ENCODE measurements around the gene OMP.

The OMP gene

DNA sequence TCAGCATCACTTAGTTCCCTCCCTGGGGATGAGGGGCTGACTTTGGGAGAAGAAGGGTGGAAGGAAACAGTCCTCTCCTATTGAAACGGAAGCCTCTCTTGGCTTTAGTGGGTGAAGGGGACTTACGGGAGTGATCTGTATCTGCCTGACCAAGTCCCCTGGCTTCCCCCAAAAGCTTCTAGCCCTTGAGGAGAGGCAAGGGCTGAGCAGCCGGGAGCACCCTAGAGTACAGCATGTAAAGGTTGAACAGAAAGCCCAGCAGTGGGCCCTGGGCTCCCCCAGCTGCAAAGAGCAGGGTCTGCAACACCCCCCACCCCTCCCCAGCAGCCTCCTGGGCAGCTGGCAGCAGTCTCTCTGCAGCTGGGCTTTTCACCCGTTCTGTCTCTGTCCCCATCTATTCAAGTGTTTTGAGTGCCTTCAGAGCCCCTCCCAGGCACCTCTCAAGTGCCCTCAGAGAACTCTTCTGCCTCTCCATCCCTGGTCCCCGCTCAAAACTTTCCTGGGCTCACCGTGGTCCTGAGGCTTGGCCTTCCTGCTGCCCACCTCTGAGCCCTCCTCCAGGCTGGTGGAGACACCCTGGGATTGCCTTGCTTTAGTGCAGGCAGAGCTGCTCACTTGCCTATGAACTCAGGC lies 33.2 kb upstream of the OMP start:
- DNase-seq (ENCODE audit: low read depth), result no peak

DNA sequence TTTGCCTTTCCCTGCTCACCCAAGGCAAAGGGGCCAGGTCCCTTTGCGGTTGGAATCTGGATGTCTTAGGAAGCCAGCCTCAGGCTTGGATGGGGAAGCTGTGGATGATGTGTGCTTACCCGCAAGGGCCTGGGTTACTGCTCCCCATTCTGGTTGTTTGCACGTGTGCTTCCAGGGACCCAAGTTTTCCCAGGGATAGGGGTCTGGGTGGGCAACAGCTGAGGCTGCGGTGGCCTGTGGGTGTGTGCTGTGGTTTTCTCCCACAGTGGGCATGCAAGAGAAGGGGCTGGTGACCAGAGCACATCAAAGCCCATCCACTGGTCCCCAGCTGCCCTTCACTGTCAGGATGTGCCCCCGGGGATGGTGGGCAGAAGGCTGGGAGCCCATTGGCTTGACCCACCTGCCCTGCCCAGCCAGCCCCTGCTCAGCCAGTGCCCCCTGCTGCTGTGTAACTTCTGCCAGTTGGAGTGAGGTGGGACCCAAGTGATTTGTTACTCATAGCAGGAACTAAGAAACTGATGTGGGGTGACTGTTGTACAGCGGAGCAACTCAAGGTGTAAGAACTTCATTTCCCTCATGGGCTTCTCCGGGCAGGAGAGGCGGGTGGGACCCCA lies 32.6 kb upstream of the OMP start:
- no peak for DNase-seq (ENCODE audit: low read depth)

DNA sequence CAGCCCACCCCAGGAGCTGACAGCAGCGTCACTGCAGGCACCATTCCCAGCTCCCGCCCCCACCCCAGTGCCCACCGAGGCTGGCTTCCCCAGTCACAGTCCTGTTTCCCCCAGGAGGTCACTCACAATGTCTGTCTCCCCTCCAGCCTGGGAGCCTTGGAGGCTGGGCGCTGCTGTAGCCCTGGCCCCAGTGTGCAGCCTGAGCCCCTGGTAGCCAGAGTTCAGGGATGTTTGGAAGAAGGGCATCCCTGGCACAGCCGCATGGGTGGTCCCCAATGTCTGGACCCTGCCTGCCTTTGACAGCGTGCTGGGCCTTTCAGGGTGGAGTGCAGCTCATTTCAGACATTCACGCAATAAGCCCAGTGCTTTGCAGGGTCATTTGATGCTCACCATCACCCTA lies 31.6 kb upstream of the OMP start:
- no peak for DNase-seq (ENCODE audit: low read depth)

DNA sequence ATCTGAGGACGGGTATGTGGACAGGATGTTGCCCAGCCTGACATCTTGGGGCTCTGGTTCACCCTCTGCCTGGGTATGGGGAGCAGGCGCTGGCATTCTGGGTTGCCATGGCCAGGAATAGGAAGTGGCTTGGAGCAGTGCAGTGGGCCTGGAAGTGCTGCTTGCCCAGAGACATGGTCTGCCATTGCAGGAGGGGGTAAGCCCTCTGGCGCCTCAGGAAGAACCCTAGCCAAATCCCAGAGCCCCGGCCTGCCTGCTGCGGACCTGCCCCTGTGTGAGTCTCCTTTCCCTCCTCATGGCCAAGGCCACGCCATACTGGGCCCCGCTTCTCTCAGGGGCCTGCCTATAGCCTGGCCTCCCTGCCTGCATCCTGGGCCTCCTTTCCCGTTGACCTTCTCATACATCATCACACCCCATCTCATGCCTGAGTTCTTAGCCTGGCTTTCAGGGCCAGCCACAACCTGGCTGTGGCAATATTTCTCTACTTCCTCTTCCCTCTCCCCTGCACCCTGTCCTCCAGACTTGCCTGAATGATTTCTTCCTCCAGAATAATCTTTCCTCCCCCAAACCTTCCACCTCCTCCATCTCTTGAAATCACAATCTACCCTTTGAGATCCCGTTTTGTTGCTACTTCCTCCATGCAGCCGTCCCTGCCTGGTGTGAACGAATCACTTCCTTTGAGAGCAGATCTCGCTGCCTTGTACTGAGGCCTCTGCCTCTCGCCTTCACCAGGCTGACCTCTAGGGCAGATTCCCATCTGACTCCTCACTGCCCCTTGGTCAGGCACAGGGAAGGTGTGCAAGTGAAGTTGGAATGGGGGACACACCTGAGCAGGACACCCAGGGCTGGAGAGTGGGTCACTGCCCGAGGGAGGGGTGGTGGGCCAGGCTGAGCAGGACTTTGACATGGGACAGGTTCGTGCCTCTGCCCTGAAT lies 30.7 kb upstream of the OMP start:
- DNase-seq (ENCODE audit: low read depth), result no peak

DNA sequence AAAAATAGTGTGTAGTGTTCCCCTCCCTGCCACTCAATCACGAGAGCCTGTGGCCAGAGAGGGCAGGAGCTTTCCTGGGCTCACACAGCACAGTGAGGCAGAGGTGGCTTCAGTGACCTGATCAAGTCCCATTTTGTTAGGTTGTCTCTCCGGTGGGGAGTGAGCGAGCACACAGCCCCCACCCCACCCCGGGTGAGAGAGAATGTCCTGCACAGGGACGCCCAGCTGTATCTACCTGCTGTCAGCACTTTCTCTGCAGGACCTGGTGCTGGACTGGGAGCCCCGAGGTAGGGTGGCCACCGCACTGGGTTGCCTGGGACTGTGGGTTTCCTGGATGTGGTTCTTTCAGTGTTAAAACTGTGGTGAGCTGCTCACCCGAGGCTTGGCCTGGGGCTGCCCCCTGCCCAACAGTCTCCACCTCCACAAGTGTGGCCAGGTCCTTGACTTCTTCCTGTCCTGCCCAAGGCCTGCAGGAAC lies 29.8 kb upstream of the OMP start:
- DNase-seq (ENCODE audit: low read depth), result no peak

DNA sequence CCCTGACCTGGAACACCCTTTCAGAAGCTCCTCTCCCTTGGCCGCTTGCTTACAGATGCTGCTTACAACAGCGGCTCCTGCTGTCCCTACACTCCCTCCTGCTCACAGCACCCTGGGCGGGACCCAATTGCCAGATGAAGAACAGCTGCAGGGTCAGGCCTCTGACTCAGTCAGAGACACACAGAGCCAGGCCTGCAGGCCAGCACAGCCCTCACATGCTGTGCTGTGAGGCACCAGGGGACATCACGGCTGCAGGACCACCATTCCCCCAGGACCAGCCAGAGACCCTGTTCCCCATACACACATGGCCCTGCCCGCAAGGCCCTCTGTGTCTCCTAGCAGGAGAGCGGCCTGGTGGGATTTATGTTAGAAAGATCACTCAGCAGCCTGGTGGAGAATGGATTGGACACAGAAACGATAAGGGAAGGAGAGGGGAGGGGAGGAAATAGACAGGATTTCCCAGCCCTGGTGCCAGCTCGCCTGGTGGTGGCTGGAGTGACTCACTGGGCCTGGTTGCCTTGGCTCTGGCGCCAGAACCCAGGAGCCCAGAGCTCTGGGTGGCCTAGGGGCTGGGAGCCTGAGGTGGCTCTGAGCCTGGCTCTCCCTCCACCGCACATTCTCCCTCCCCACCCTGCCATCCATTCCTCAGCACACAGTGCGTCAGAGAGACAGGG lies 29.2 kb upstream of the OMP start:
- DNase-seq (ENCODE audit: low read depth), result no peak

DNA sequence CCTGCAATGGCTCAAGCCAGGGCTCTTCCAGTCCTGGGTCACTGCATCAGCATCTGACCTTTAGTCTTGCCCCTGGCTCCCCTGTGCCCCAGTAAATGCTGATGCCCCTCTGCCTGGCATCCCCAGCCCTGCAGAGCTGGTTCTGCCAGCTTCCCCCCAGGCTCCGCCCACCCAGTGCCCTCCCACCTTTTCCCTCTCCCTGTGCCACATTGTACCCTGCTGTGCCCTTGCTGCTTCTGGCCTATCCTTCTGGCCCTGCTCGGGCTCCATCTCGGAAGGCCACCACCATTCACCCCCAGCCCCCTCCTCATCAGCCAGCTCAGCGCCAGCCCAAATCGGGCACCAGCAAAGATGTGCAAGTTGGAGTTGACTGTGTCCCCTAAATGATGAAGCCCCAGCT lies 28.4 kb upstream of the OMP start:
- no peak for DNase-seq (ENCODE audit: low read depth)

DNA sequence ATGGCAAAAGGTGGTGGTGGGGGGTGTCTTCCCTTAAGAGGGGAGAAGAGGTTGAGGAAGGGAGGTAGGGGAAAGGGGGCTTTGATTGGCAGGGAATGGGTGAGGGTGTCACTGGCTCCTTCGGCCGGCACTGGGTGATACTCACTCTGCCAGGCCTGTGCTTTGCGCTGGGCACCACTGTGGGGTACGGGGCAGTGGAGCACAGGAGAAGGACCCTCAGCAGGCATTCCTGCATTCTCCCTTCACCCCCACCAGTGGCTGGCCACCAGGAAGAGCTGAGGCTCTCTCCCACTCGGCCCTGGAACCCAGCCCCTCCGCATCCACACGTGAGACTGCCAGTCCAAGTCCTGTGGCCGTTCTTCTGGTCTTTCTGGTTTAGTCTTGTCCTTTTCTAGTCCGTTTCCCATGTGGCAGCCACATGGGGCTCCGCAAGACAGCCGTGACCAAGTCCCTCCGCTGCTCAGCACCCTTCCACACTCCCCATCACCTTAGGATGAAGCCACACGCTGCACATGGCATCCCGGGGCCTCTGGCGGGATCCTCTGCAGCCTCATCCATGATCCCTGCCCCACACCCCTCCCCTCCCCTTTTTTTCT lies 27.9 kb upstream of the OMP start:
- DNase-seq (ENCODE audit: low read depth), result no peak

DNA sequence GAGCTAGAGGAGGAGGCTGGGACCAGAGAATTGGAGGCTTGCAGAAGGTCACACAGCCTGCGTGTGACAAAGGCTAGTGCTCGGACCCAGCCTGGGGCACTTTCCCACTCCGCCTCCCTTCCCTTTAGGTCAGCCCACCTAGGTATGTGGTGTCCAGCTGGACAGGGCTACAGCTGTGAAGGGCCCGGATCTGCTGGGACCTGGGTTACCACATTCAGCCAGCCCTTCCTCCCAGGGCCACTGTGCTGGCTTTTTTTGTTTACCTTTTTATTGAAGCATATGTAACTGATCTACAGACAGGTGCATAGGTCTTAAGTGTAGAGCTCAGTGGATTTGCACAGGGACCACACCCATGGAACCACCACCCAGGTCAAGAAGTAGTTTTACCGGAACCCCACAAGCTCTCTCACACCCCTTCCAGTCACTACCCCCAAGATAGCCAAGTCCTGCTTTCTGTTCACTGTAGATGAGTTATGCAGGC lies 27.2 kb upstream of the OMP start:
- no peak for DNase-seq (ENCODE audit: low read depth)

DNA sequence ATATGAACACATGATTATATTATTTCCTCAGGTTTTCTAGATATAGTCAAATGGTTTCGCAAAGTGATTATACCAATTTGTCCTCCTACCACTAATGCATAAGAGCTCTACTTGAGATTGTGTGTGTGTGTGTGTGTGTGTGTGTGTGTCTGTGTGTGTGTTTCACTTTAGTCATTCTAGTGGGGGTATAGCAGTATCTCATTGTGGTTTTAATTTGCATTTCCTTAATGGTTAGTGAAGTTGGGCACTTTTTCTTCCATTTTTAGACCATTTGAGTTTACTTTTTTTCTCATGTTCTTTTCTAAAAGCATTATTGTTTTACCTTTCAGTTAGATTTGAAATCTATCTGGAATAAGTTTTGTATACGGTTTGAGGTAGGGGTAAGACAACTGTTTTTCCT lies 23.0 kb upstream of the OMP start:
- DNase-seq (ENCODE audit: low read depth), result no peak

DNA sequence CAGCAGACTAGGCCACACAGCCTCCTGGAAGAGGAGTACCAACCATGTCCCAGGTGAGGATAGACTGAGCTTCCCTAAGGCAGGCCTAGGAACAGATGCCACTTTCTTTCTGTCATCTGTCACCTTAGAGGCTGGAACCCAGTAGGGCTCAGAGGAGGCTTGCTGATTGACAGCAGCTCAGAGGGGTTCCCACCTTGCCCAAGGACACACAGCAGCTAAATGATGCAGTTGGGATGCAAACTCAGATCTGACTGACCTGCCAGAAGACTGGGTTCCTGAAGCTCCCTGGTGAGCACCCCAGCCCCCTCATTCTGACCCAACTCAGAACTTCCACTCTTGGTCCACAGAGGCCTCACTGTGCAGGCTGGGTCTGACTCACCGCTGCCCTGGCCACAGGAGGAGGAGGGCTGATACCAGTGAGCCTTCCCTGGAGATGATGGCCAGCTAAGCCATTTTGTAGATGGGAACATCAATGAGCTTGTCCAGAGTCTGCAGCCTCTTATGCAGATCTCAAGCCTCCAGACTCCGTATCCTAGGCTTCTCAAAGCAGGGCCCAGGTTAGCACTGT lies 21.9 kb upstream of the OMP start:
- no peak for DNase-seq (ENCODE audit: low read depth)

DNA sequence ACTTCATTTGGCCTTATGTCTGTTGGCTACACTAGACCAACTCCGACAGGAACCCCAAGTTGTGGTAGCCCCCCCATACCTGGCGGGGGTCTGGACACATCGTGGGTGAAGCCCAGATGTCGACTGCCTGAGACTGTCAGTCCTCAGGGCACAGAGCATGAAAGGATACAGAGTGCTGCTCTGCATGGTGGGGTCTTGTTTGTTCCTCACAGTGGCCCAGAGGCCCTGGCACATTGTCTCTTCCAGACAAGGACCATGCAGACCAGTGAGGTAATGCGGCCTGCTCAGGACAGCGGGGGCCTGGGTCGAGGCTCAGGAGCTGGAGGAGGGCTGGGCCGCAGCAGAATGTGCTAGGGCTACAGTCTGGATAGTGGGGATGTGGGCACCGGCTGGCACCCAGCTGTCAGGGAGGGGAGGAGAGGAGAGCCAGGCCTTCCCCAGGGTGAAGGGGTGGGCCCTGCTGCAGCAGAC lies 21.2 kb upstream of the OMP start:
- no peak for DNase-seq (ENCODE audit: low read depth)

DNA sequence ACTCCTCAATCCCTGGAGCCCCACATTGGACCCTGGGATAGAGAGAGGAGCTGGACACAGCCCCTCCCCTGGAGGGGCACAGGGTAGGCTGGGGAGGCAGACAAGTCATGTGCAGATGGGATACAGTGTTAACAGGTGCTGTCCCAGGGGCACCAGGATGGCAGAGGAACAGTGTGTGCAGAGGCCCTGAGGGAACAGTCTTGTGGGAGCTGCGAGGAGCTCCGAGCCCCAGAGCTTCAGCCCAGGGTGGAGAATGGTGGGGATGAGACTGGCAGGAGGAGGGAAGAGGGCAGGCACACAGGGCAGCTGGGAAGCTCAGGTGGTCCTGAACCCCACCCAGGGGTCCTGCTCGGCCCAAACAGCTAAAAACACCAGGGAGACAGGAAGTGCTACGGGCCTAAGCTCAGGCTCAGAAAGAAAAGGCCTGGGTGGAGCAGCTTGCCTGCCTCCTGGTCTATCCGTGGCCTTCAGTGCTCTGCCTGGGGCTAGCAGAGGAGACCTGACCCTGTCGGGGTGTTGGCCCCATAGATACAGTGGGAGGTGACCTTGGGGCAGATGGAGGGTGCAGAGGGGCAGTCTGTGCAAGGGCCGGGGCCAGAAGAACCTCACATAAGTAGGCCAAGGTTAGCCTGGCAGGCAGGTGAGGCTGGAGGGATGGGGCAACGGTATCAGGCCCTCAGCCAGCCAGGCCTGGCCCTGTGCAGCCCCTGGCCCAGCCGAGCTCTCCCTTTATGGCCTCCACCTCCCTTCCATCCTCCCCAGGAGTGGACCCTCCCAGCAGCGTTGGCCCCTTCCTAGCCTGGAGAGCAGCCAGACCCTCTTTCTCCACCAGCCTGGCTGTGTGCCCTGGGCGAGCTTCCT lies 20.4 kb upstream of the OMP start:
- no peak for DNase-seq (ENCODE audit: low read depth)

DNA sequence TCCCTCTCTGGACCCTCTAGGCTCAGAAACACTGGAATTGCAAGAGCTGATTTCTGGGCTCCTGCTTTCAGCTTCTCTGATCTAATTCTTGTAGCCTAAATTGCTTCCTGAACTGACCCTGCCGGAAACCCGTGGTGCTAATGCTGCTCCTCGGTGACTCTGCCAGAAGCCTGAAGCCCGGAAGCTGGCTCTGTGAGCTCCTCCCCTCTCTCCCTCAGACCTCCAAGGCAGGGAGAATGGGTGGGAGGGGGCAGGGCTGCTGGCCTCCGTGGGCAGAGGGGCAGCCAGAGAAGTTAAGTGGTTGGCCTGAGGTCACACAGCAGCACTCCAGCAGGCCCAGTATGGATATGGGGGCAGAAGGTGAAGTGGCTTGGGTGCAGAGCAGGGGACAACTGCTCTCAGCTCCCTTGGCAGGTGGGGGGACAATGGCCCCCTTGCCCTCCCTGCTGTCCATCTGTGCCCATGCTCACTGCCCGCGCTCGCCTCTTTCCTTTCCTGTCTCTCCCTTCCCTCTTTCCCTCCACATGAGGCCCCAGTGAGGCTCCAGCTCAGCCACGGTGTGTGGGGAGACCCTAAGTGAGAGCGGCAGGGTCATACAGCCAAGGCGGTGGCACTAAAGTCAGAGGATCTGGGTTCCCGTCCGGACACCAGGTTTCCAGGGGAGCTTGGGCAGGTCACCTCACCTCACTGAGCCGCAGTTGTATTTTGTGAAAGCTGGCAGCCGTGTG lies 19.6 kb upstream of the OMP start:
- DNase-seq (ENCODE audit: low read depth), result no peak

DNA sequence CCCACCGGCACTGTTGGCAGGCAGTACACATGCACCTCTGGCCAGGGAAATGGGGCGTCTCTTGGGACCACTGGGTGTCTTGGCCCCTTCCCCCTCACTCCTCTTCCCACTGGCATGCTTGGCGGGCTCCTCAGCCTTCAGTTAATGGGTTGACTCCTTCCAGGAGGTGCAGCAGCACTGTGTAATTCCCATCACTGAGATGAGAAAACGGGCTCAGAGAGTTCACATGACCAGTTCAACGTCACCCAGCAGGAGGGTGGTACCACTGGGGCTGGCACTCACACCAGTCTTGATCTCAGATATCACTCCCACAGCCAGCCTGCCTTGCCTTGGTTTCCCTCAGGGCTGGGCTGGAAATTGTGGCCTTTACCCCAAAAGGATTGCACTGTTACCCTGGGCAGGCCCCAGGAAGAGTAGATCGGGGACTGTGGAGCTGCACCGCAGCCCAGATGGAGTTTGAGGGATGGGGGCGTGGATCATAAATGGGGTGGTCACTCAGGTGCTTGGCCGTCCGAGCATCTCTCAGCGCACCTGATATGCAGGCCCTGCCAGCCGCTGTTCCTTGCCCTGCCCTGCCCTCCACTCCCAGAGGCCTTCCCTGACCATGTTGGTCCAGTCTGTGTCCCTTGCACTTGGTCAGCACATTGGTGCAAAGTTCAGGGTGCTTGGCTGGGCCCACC lies 18.9 kb upstream of the OMP start:
- DNase-seq (ENCODE audit: low read depth), result no peak

DNA sequence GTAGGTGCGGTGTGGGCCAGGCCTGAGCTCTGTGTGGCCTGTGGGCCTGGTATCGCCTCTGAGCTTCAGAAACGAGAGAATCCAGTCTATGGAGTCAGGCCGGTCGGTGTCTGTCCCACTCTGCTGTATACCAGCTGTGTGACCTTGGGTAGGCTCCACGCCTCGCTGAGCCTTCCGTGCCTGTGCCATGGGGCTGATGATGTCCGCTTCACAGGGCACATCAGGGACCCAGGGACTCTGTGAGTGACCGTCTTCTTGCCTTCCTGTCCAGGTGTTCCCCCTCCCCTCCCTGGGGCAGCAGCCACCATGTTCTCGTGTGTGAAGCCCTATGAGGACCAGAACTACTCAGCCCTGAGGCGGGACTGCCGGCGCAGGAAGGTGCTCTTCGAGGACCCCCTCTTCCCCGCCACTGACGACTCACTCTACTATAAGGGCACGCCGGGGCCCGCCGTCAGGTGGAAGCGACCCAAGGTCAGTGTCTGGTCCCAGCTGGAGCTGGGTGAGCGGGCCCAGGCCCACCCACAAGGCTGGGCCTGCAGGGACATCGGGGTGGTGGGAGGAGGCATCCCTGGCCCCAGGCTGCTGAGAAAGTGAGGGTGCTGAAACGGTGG lies 18.0 kb upstream of the OMP start:
- DNase-seq (ENCODE audit: low read depth), result no peak

DNA sequence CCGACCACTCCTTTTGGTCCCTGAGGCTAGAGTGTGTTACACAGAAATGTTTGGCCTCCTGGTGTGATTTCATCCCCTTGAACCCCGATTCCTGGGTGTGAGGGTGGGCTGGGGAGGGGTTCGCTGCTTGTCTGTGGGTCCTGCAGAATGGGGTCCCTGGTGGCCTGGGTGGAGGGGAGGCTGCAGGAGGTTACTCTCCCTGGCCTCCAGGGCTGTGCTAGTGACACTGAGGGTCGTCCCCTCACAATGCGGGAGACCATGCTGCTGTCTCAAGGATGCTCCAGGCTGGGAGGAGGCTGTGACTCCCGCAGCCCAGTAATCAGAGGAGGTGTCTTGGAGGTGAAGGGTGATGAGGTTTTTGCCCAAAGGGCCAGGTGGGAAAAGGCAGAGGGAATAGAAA lies 17.0 kb upstream of the OMP start:
- DNase-seq (ENCODE audit: low read depth), result no peak

DNA sequence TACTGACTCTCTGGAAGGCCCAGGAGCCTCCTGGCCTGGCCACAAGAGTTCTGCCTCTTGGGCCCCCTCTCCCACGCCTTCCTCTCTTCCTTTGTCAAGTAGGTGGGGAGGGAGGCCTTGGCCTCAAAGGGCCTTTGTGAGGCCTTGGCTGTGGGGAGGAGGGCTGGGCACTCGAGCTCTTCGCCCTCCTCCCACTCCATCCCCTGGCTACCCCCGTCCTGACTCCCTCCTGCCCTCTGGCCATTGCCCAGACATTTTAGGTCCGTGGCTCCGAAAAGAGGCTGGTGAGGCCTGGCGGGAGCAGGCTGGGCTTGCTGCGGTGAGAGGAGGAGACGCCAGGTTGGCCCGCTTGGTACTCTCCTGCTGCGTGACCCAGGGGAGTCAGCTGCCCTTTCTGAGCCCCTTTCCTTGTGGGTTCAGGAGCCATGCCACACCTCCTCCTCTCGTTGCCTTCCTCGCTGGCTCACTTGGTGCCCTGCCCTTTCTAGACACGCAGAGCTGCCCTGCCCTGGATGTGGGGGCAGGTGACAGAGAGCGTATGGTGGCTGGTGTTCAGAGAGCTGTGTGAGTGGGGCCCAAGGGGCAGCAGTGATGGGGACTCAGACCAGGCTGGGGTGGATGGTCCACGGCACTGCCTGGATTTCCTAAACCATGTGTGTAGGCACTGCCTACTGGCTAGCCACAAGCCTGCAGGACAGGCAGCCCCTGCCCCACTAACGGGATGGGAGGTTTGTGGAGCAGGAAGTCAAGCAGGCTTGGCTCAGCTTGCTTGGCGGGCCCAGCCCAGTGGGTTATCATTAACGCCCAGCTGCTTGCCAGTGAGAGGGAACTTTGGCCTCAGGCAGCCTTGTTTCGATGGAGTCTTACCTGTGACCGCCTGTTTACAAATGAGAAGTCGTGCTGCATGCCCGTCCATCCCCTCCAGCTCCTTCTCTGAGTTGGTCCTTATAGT lies 15.8 kb upstream of the OMP start:
- no peak for DNase-seq (ENCODE audit: low read depth)

Data from stimulated activated CD8-positive, alpha-beta memory T cell treated with anti-CD3 and anti-CD28 coated beads, Interleukin-7, amount 100 ng/mL, for 24 hours (primary cell).